Transverse colon (tissue), 4 donors: ENCODE data around the gene JUN. TPM values are rescaled to one million over a fixed set of nuclear protein-coding genes. Genes with fewer than 3 reads are reported as not detected.

Experiments
- DNase-seq: peaks from one replicate; pipeline ENCODE4 v3.0.0-alpha.2; 2019
- H3K27ac ChIP-seq, 4 donors: fragments of 200-600 bp; sonication (generic); 2 replicates each; pipeline ENCODE4 v1.5.1; 2016 to 2018; ENCODE audit warnings: inconsistent platforms in 4 of 4
- H3K27me3 ChIP-seq: fragments of 200-600 bp; sonication (generic); 2 replicates; pipeline ENCODE4 v1.5.1; 2017; ENCODE audit warnings: inconsistent platforms
- H3K36me3 ChIP-seq, 4 donors: fragments of 200-600 bp; sonication (generic); 2 replicates each; pipeline ENCODE4 v1.5.1; 2017 to 2019; ENCODE audit warnings: inconsistent platforms in 4 of 4
- H3K4me1 ChIP-seq, 4 donors: fragments of 200-600 bp; sonication (generic); 2 replicates each; pipeline ENCODE4 v1.5.1; 2017 to 2020; ENCODE audit warnings: inconsistent platforms in 4 of 4
- H3K4me3 ChIP-seq, 4 donors: fragments of 200-600 bp; sonication (generic); 1 replicate in 1 of 4; 2 replicates in 3 of 4; pipeline versions ENCODE4 v1.5.1 to v1.6.1; 2017 to 2019; ENCODE audit warnings: inconsistent platforms in 4 of 4
- H3K9me3 ChIP-seq, 2 donors: fragments of 200-600 bp; sonication (generic); 2 replicates each; pipeline ENCODE4 v1.5.1; 2017 to 2019; ENCODE audit warnings: inconsistent platforms in 2 of 2
- CTCF ChIP-seq, 5 experiments: fragments of 200-600 bp in 3 of 5; fragments of 450-650 bp in 2 of 5; sonication (generic) in 3 of 5; IDR thresholded peaks; 1 replicate in 2 of 5; 2 replicates in 3 of 5; pipeline ENCODE4 v1.5.1; 2016 to 2017; ENCODE audit warnings: antibody characterized with exemption in 5 of 5, inconsistent platforms in 3 of 5, mild to moderate bottlenecking in 2 of 5, moderate library complexity in 1 of 5
- EP300 ChIP-seq: sonication (generic); formaldehyde crosslinking; IDR thresholded peaks from one replicate; pipeline ENCODE4 v1.6.1; 2017; ENCODE audit warnings: antibody characterized with exemption, low read depth
- POLR2A ChIP-seq: fragments of 450-650 bp; IDR thresholded peaks from one replicate; pipeline ENCODE4 v1.6.1; 2016; ENCODE audit warnings: antibody characterized with exemption, mild to moderate bottlenecking, moderate library complexity
- POLR2AphosphoS5 ChIP-seq, 3 donors: sonication (generic); formaldehyde crosslinking; IDR thresholded peaks; one replicate each; pipeline ENCODE4 v1.6.1; 2016; ENCODE audit warnings: antibody characterized with exemption in 3 of 3
- WGBS, 2 donors: methylation state at CpG; one replicate each; pipeline ENCODE4 v1.1.5; 2018; ENCODE audit warnings: low coverage in 1 of 2; 5-methylcytosine and 5-hydroxymethylcytosine counted together
- in situ Hi-C, 4 donors: fragments of 200-750 bp; cut with MboI; loops; one replicate each; pipeline versions ENCODE4 v1.15.0 to v1.15.1; 2017; ENCODE audit warnings: low sequenced_read_pairs in 3 of 4, low pct_ligation_motif_present in 1 of 4, low pct_unique_long_range_greater_than_20kb in 1 of 4
- intact Hi-C: fragments of 100-400 bp; cut with DNase I; formaldehyde crosslinking; loops from one replicate; pipeline ENCODE4 v1.15.1; 2023; ENCODE audit warnings: low total_unique reads
- total RNA-seq, 4 donors: library from RNA; depleted of rRNA; stranded (reverse); fragments of >200 nt; gene quantifications; one replicate each; pipeline ENCODE4 v1.1.0, GENCODE V29; 2016

Gene JUN
- total RNA-seq, 4 donors from 2014 or later, result 315 to 440 (median 376) TPM

GRCh38 chr1:58815686-58816071 lies 31.8 kb upstream of the JUN start:
- Histone ChIP-seq H3K4me3 (peak overlapping the region; percentile 45 to 69 (median 53)), H3K9me3 (no peaks in the 10 kb centered on the region), H3K27ac (peak overlapping the region; percentile 93 to 96 (median 94)), H3K27me3 (no peaks in the 10 kb centered on the region), H3K4me1 (peaks cover 5 to 43% (median 20%) of the 10 kb centered on the region in 4 donors), H3K36me3 (no peaks in the 10 kb centered on the region)
- 0 to 1% methylated on average over 12 to 13 of the region's 13 CpGs for WGBS, 2 donors
- TF ChIP-seq CTCF (IDR thresholded peaks at IDR 0.05), result no peak
- no peak for TF ChIP-seq POLR2A
- TF ChIP-seq POLR2AphosphoS5 (IDR thresholded peaks at IDR 0.05), result no peak
- TF ChIP-seq EP300, result no peak
- intact Hi-C loops, result loop anchor here (1.0 to 10.0 kb wide), 2 partner anchors 28 to 79 kb away; no protein-coding TSS in a partner anchor
- in situ Hi-C loops, result no loop called here
- DNase-seq, result peak; percentile 77

- Histone ChIP-seq H3K36me3 (no peaks in the 10 kb centered on the region), H3K4me1 (peaks cover 5 to 43% (median 20%) of the 10 kb centered on the region in 4 donors), H3K4me3 (peak overlapping the region; percentile 45 to 69 (median 53)), H3K9me3 (no peaks in the 10 kb centered on the region), H3K27ac (peak overlapping the region; percentile 93 to 96 (median 94)), H3K27me3 (no peaks in the 10 kb centered on the region)
- intact Hi-C loops, result loop anchor here (10.0 kb wide), 1 partner anchor 80 kb away; no protein-coding TSS in a partner anchor
- WGBS, 2 donors, result 6 to 46% methylated on average over 4 to 36 of the region's 36 CpGs
- in situ Hi-C loops, result no loop called here
- peak; percentile 91 for DNase-seq
- TF ChIP-seq POLR2A (peak; percentile 60), CTCF (IDR thresholded peaks at IDR 0.05) (no peak), EP300 (peak; percentile 15), POLR2AphosphoS5 (IDR thresholded peaks at IDR 0.05) (peak; percentile 54 to 81 (median 81))
These were observed 31.3 kb upstream of the JUN start for GRCh38 chr1:58815069-58815685.

- in situ Hi-C loops, result no loop called here
- Histone ChIP-seq H3K36me3 (no peaks in the 10 kb centered on the region), H3K9me3 (no peaks in the 10 kb centered on the region), H3K4me3 (peak overlapping the region in 3 of 4 donors; percentile 51 to 69 (median 55)), H3K27ac (peak overlapping the region; percentile 93 to 96 (median 94)), H3K27me3 (no peaks in the 10 kb centered on the region), H3K4me1 (peaks cover 5 to 49% (median 20%) of the 10 kb centered on the region in 4 donors)
- TF ChIP-seq POLR2AphosphoS5 (IDR thresholded peaks at IDR 0.05) (peak; percentile 64 to 81 (median 81)), EP300 (no peak), POLR2A (peak; percentile 82)
- DNase-seq, result peak; percentile 86
- intact Hi-C loops, result loop anchor here (10.0 kb wide), 1 partner anchor 80 kb away; no protein-coding TSS in a partner anchor
- WGBS, 2 donors, result 49 to 85% methylated on average over 4 to 44 of the region's 45 CpGs
These were observed 30.6 kb upstream of the JUN start for GRCh38 chr1:58814251-58815068.

GRCh38 chr1:58813801-58814200 lies 30.0 kb upstream of the JUN start:
- Histone ChIP-seq H3K4me1 (peaks cover 5 to 51% (median 20%) of the 10 kb centered on the region in 4 donors), H3K27me3 (no peaks in the 10 kb centered on the region), H3K27ac (peak overlapping the region; percentile 93 to 96 (median 94)), H3K9me3 (no peaks in the 10 kb centered on the region), H3K4me3 (peak overlapping the region in 1 of 4 donors; percentile 69), H3K36me3 (no peaks in the 10 kb centered on the region)
- no peak for TF ChIP-seq POLR2A
- 80% methylated on average over 7 of the region's 7 CpGs; no CpG with 5 or more reads in 1 of the 2 donors for WGBS, 2 donors
- DNase-seq, result no peak
- intact Hi-C loops, result loop anchor here (10.0 kb wide), 1 partner anchor 81 kb away; no protein-coding TSS in a partner anchor
- in situ Hi-C loops, result no loop called here
